ENCODE data around the gene PCDHB9.

The PCDHB9 gene

DNA sequence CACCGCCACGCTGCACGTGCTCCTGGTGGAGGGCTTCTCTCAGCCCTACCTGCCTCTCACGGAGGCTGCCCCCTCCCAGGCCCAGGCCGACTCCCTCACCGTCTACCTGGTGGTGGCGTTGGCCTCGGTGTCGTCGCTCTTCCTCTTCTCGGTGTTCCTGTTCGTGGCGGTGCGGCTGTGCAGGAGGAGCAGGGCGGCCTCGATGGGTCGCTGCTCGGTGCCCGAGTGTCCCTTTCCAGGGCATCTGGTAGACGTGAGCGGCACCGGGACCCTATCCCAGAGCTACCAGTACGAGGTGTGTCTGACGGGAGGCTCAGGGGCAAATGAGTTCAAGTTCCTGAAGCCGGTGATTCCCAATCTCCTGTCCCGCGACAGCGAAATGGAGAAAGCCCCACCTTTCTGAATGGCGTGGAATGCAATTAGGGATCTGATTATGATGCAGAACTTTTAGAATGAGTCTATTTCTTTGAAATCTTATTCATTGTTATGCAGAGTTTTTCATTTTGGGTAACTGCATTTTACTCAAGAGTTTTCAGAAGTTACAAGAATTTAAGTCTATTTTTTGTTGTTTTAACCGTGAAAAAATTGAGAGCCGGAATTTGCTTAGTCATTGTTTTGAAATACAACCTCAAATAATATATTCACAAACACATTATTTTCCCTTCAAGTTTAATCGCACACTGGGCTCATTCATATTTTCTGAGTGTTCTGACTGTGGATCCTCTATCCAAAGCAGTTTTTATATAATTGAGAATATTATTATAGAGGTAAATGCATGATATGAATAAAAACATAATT, 49.8 kb downstream of the PCDHB9 start:
- no peak for DNase-seq (ENCODE audit: low read depth)

Data from fibroblast of gingiva (primary cell).